Loucy (cell line): ENCODE measurements around the gene TEDC2.

Experiments used
- CTCF ChIP-seq: fragments of 200-600 bp; sonication (generic); conservative IDR thresholded peaks from 2 replicates; pipeline ENCODE4 v1.5.1; 2014; ENCODE audit warnings: mild to moderate bottlenecking, antibody characterized with exemption, low read length
- EZH2phosphoT487 ChIP-seq: fragments of 200-600 bp; IDR thresholded peaks from 2 replicates; pipeline ENCODE4 v1.6.1; 2018; ENCODE audit warnings: antibody characterized with exemption, mild to moderate bottlenecking, moderate library complexity, borderline replicate concordance

- TF ChIP-seq CTCF (no peak), EZH2phosphoT487 (no peak)
These were observed 17.4 kb downstream of the TEDC2 start for GRCh38 chr16:2477327-2477726.
